GM13977 (cell line): ENCODE data around the gene ACACA.

ENCODE experiments used
- DNase-seq: peaks from one replicate; pipeline ENCODE4 v3.0.0; 2012; ENCODE audit warnings: low spot score
- CTCF ChIP-seq: IDR thresholded peaks from 2 replicates; pipeline ENCODE4 v1.5.1; 2012; ENCODE audit warnings: mild to moderate bottlenecking, control low read depth; ENCODE audit not compliant: insufficient read depth; ENCODE audit errors: extremely low read depth, missing control alignments
- in situ Hi-C: fragments of 300-500 bp; cut with MboI; formaldehyde crosslinking; loops from one replicate; pipeline ENCODE4 v1.12.0; 2022; ENCODE audit warnings: low sequenced_read_pairs, low pct_unique_long_range_greater_than_20kb, mixed read lengths, inconsistent platforms; ENCODE audit not compliant: unreplicated experiment

Gene ACACA

DNA sequence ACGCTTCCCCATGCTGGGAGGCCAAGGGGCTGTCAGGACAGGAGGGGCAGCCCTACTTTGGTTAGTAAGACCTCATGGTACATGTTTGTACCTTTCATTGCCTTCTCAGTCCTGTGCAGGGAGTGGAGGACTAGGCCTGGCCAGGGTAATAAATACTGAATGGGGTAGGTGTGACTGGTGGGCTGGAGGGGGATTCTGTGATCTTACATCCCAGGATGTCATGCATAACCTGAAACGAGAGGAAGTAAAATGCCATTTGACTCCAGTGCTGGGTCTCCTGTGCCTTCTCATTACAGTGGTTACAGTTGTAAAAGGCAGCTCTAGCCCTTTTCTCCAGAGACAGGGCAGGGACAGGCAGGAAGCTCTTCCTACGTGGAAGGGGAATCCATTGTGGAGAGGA, 319.7 kb downstream of the ACACA start:
- in situ Hi-C loops: no loop called here
- DNase-seq: no peak
- no peak for TF ChIP-seq CTCF

- TF ChIP-seq CTCF: no peak
- in situ Hi-C loops: no loop called here
- DNase-seq: no peak
Measured at GRCh38 chr17:37086334-37086733, 320.3 kb downstream of the ACACA start.

DNA sequence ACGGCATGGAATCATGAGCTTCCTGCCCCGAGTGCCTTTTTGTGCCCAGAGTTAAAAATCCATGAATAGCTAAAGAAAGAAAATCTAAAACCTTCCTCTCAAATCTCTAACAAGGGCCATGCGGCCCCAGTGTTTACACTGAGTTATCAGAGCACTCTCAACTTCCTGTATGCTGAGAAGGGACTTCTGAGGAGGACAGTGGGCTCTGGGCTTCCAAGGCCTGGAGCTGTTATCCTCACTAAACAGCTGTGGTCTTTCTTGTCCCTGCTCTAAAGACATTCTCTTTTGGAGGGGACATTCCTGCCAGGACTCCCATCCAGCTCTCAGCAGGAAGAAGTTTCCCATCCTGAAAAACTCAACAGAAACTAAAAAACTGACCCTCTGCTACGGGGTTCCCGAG, 322.3 kb downstream of the ACACA start:
- DNase-seq: no peak
- in situ Hi-C loops: no loop called here
- TF ChIP-seq CTCF: no peak

- no peak for DNase-seq
- in situ Hi-C loops: no loop called here
- no peak for TF ChIP-seq CTCF
Measured at GRCh38 chr17:37083456-37083855, 323.2 kb downstream of the ACACA start.

DNA sequence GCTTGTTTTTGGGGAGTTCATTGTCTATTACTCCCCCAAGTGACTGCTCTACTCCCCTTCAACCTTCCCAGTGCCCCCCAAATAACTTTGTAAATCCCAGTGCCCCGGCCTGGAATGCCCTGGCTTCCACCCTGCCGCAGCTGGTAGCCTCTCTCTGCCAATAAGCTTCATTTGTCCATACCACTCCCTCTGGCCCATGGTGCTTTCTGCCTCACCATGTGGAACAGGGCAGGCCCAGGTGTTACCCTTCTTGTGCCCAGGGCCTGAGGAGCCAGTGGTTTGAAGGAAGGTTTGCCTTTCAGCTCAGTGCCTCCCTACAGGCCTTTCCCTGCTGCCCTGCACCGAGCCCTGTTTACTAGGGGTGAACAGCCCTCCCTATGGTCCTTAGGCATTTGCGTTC, 323.7 kb downstream of the ACACA start:
- in situ Hi-C loops: no loop called here
- TF ChIP-seq CTCF: no peak
- DNase-seq: no peak

- in situ Hi-C loops: no loop called here
- no peak for DNase-seq
- no peak for TF ChIP-seq CTCF
Measured at GRCh38 chr17:37082311-37082860, 324.2 kb downstream of the ACACA start.

- in situ Hi-C loops: no loop called here
- no peak for DNase-seq
- no peak for TF ChIP-seq CTCF
Measured at GRCh38 chr17:37081287-37081686, 325.3 kb downstream of the ACACA start.
